ENCODE data around the gene TMEM123. TPM values are rescaled to one million over a fixed set of nuclear protein-coding genes. Genes with fewer than 3 reads are reported as not detected.
A peak's percentile ranks its signal among the peaks of the same experiment; 100 is the strongest.

TMEM123 gene
- total and polyA plus RNA-seq, 10 donors = 51.3 to 184 (median 146) TPM

- whole genome bisulfite sequencing, 5 donors = 74 to 87% (median 81%) methylated on average over 4 of the region's 4 CpGs
- H3K4me3 ChIP-seq = no peak overlapping the region
- DNase-seq = no peak
- intact Hi-C loops (cut with DNase I; ENCODE audit: low total_unique reads) = no loop called here
- H3K27me3 ChIP-seq (replicated peaks in 1 of 7) = no peaks in the 10 kb centered on the region
- H3K27ac ChIP-seq = peak overlapping the region in 1 of 8 donors; percentile 26
- H3K9me3 ChIP-seq = peaks cover 0 to 9% (median 2%) of the 10 kb centered on the region in 8 donors
- peaks cover 0 to 93% (median 40%) of the 10 kb centered on the region in 6 donors for H3K4me1 ChIP-seq
- TF ChIP-seq POLR2A (IDR thresholded peaks at IDR 0.05) (no peak), POLR2AphosphoS5 (IDR thresholded peaks at IDR 0.05) (no peak), CTCF (IDR thresholded peaks at IDR 0.05 in 8 of 11, conservative IDR thresholded peaks at IDR 0.05 in 3 of 11) (no peak)
- H3K36me3 ChIP-seq = peaks cover 0 to 35% (median 0%) of the 10 kb centered on the region in 6 donors
These were observed 29.5 kb downstream of the TMEM123 start for GRCh38 chr11:102422817-102423712.

- TF ChIP-seq CTCF (IDR thresholded peaks at IDR 0.05 in 8 of 11, conservative IDR thresholded peaks at IDR 0.05 in 3 of 11) (no peak), POLR2A (IDR thresholded peaks at IDR 0.05) (no peak), POLR2AphosphoS5 (IDR thresholded peaks at IDR 0.05) (no peak)
- Histone ChIP-seq H3K4me1 (peaks cover 0 to 89% (median 40%) of the 10 kb centered on the region in 6 donors), H3K27me3 (replicated peaks in 1 of 7) (no peaks in the 10 kb centered on the region), H3K4me3 (no peak overlapping the region), H3K36me3 (peaks cover 0 to 28% (median 0%) of the 10 kb centered on the region in 6 donors), H3K27ac (no peak overlapping the region), H3K9me3 (peaks cover 0 to 19% (median 11%) of the 10 kb centered on the region in 8 donors)
- intact Hi-C loops (cut with DNase I; ENCODE audit: low total_unique reads) = no loop called here
- no peak for DNase-seq
- WGBS, 5 donors = 45 to 62% (median 56%) methylated on average over 3 of the region's 3 CpGs
These were observed 31.3 kb downstream of the TMEM123 start for GRCh38 chr11:102421261-102421660.

GRCh38 chr11:102420547-102420946 lies 32.0 kb downstream of the TMEM123 start:
- no peak overlapping the region for H3K4me3 ChIP-seq
- no peak overlapping the region for H3K27ac ChIP-seq
- TF ChIP-seq CTCF (IDR thresholded peaks at IDR 0.05 in 8 of 11, conservative IDR thresholded peaks at IDR 0.05 in 3 of 11) (no peak), POLR2A (IDR thresholded peaks at IDR 0.05) (no peak), POLR2AphosphoS5 (IDR thresholded peaks at IDR 0.05) (no peak)
- DNase-seq = no peak
- no peaks in the 10 kb centered on the region for H3K27me3 ChIP-seq (replicated peaks in 1 of 7)
- WGBS, 5 donors = 68 to 80% (median 77%) methylated on average over 2 of the region's 2 CpGs
- peaks cover 0 to 86% (median 34%) of the 10 kb centered on the region in 6 donors for H3K4me1 ChIP-seq
- H3K36me3 ChIP-seq = peaks cover 0 to 28% (median 0%) of the 10 kb centered on the region in 6 donors
- peaks cover 0 to 19% (median 11%) of the 10 kb centered on the region in 8 donors for H3K9me3 ChIP-seq
- intact Hi-C loops (cut with DNase I; ENCODE audit: low total_unique reads) = no loop called here

- H3K4me3 ChIP-seq = no peak overlapping the region
- WGBS, 5 donors = 92 to 97% (median 94%) methylated on average over 3 of the region's 3 CpGs
- no peak for DNase-seq
- no peaks in the 10 kb centered on the region for H3K27me3 ChIP-seq (replicated peaks in 1 of 7)
- no peak for TF ChIP-seq POLR2A (IDR thresholded peaks at IDR 0.05)
- TF ChIP-seq POLR2AphosphoS5 (IDR thresholded peaks at IDR 0.05) = no peak
- H3K36me3 ChIP-seq = peaks cover 0 to 19% (median 0%) of the 10 kb centered on the region in 6 donors
- peaks cover 0 to 86% (median 23%) of the 10 kb centered on the region in 6 donors for H3K4me1 ChIP-seq
- peaks cover 0 to 19% (median 11%) of the 10 kb centered on the region in 8 donors for H3K9me3 ChIP-seq
- intact Hi-C loops (cut with DNase I; ENCODE audit: low total_unique reads) = no loop called here
- no peak overlapping the region for H3K27ac ChIP-seq
These were observed 33.4 kb downstream of the TMEM123 start for GRCh38 chr11:102419181-102419580.

Data from spleen (tissue), 11 donors.